HCT116 (cell line): Measurements from ENCODE around the gene SMYD3. TPM values are rescaled to one million over a fixed set of nuclear protein-coding genes. Genes with fewer than 3 reads are reported as not detected.

ENCODE experiments used
- ATAC-seq: fragments of 200-7000 bp; cut with Tn5 transposase; 2 replicates; pipeline ENCODE4 v1.9.1; 2020; ENCODE audit warnings: mild to moderate bottlenecking, moderate library complexity
- BruUV-seq: library from RNA; stranded (reverse); fragments of 400-500 nt; replicated peaks from 2 replicates; lab custom pipeline; 2021; lab: Mats Ljungman, UMichigan
- CTCF ChIA-PET: fragments of 300-600 bp; sonication (Branson Sonifier 250); formaldehyde crosslinking; loops from one replicate; lab custom pipeline; 2021; ENCODE audit warnings: antibody characterized with exemption; lab: Charles Lee
- POLR2A ChIA-PET: fragments of 300-600, 350-600 bp; sonication (Branson Sonifier 250); formaldehyde crosslinking; loops from one replicate; lab custom pipeline; 2021; ENCODE audit warnings: antibody characterized with exemption; lab: Charles Lee
- RAD21 ChIA-PET, 2 experiments: fragments of 300-600 bp; sonication (Branson Sonifier 250); formaldehyde crosslinking; loops; one replicate each; lab custom pipeline; 2023; ENCODE audit warnings: low total read pairs in 2 of 2; ENCODE audit not compliant: uncharacterized antibody in 2 of 2, unreplicated experiment in 2 of 2, low non-redundant PET in 1 of 2; lab: Charles Lee
- DNase-seq: peaks from one replicate; pipeline ENCODE4 v3.0.0-alpha.2; 2010; ENCODE audit warnings: low read depth, low spot score
- H2AFZ ChIP-seq: fragments of 200-600 bp; shearing (Covaris generic), sonication (generic); 2 replicates; pipeline ENCODE4 v1.6.1; 2017; ENCODE audit warnings: low read depth, mixed run types, mixed read lengths, antibody characterized with exemption, low read length; ENCODE audit not compliant: poor library complexity, severe bottlenecking
- H3K27ac ChIP-seq: 2 replicates; pipeline ENCODE4 v1.5.1; 2012; ENCODE audit warnings: low read depth, low read length
- H3K27me3 ChIP-seq: fragments of 200-600 bp; sonication (generic); 2 replicates; pipeline ENCODE4 v1.6.1; 2016; ENCODE audit warnings: mixed run types, low read length, mixed read lengths; ENCODE audit not compliant: insufficient read depth
- H3K36me3 ChIP-seq, 2 experiments: fragments of 200-500 bp in 1 of 2; fragments of 200-600 bp in 1 of 2; sonication (Bioruptor generic) in 1 of 2; sonication (generic) in 1 of 2; 2 replicates each; pipeline versions ENCODE4 v1.5.1 to v1.6.1; 2014 to 2016; ENCODE audit warnings: low read length in 2 of 2, inconsistent platforms in 1 of 2, mixed read lengths in 1 of 2, mixed run types in 1 of 2; ENCODE audit not compliant: insufficient read depth in 2 of 2, control insufficient read depth in 1 of 2
- H3K4me1 ChIP-seq, 2 experiments: fragments of 200-600 bp in 1 of 2; sonication (generic) in 1 of 2; 2 replicates each; pipeline versions ENCODE4 v1.5.1 to v1.6.1; 2012 to 2017; ENCODE audit warnings: low read length in 2 of 2, inconsistent platforms in 1 of 2, mild to moderate bottlenecking in 1 of 2, mixed read lengths in 1 of 2, mixed run types in 1 of 2, moderate library complexity in 1 of 2; ENCODE audit not compliant: insufficient read depth in 2 of 2, control insufficient read depth in 1 of 2
- H3K4me2 ChIP-seq: fragments of 200-600 bp; sonication (generic); 2 replicates; pipeline ENCODE4 v1.6.1; 2017; ENCODE audit warnings: mixed run types, low read length, mixed read lengths
- H3K4me3 ChIP-seq, 2 experiments: fragments of 200-600 bp in 1 of 2; sonication (generic) in 1 of 2; replicated peaks in 1 of 2; 2 replicates each; pipeline ENCODE4 v1.5.1; 2011 to 2016; ENCODE audit warnings: low read length in 2 of 2, control low read depth in 1 of 2, low read depth in 1 of 2, mild to moderate bottlenecking in 1 of 2, mixed read lengths in 1 of 2, mixed run types in 1 of 2
- H3K79me2 ChIP-seq: fragments of 200-600 bp; sonication (generic); 2 replicates; pipeline ENCODE4 v1.6.1; 2017; ENCODE audit warnings: mild to moderate bottlenecking, mixed run types, low read length, moderate library complexity, mixed read lengths; ENCODE audit not compliant: insufficient read depth
- H3K9ac ChIP-seq: fragments of 200-600 bp; sonication (generic); 2 replicates; pipeline ENCODE4 v1.6.1; 2016; ENCODE audit warnings: low read length, mixed read lengths
- H3K9me2 ChIP-seq: fragments of 200-600 bp; sonication (generic), shearing (Covaris generic); 2 replicates; pipeline ENCODE4 v1.6.1; 2017; ENCODE audit warnings: mixed run types, mild to moderate bottlenecking, moderate library complexity; ENCODE audit not compliant: insufficient read depth
- H3K9me3 ChIP-seq, 2 experiments: fragments of 200-500 bp in 1 of 2; fragments of 200-600 bp in 1 of 2; sonication (Bioruptor generic) in 1 of 2; sonication (generic) in 1 of 2; 2 replicates each; pipeline ENCODE4 v1.6.1; 2014 to 2017; ENCODE audit warnings: low read length in 2 of 2, mixed read lengths in 2 of 2, inconsistent platforms in 1 of 2, low read depth in 1 of 2, mild to moderate bottlenecking in 1 of 2, mixed run types in 1 of 2, moderate library complexity in 1 of 2; ENCODE audit not compliant: control insufficient read depth in 1 of 2, insufficient read depth in 1 of 2
- H4K20me1 ChIP-seq: fragments of 200-600 bp; sonication (generic), shearing (Covaris generic); 2 replicates; pipeline ENCODE4 v1.6.1; 2017; ENCODE audit warnings: mixed run types, mild to moderate bottlenecking, moderate library complexity; ENCODE audit not compliant: insufficient read depth
- CBX3 ChIP-seq: IDR thresholded peaks from 2 replicates; pipeline ENCODE4 v1.6.1; 2012; ENCODE audit warnings: low read depth
- CEBPB ChIP-seq: IDR thresholded peaks from 2 replicates; pipeline ENCODE4 v1.6.1; 2012; ENCODE audit warnings: low read depth
- CTCF ChIP-seq, 3 experiments: fragments of 200-600 bp in 1 of 3; sonication (generic) in 1 of 3; IDR thresholded peaks in 2 of 3; conservative IDR thresholded peaks in 1 of 3; 2 replicates each; pipeline ENCODE4 v1.5.1; 2012 to 2017; ENCODE audit warnings: low read depth in 2 of 3, low read length in 2 of 3, antibody characterized with exemption in 1 of 3, borderline replicate concordance in 1 of 3, control low read depth in 1 of 3, mild to moderate bottlenecking in 1 of 3, mixed read lengths in 1 of 3, mixed run types in 1 of 3, moderate library complexity in 1 of 3; ENCODE audit not compliant: insufficient read depth in 1 of 3
- ELF1 ChIP-seq: IDR thresholded peaks from 2 replicates; pipeline ENCODE4 v1.6.1; 2012; ENCODE audit warnings: low read depth, borderline replicate concordance
- EZH2 ChIP-seq: fragments of 200-600 bp; sonication (generic); IDR thresholded peaks from 2 replicates; pipeline ENCODE4 v1.6.1; 2017; ENCODE audit warnings: antibody characterized with exemption, mixed run types
- EZH2phosphoT487 ChIP-seq: fragments of 200-600 bp; IDR thresholded peaks from 2 replicates; pipeline ENCODE4 v1.6.1; 2018; ENCODE audit warnings: antibody characterized with exemption, borderline replicate concordance
- JUND ChIP-seq: IDR thresholded peaks from 2 replicates; pipeline ENCODE4 v1.6.1; 2012
- POLR2AphosphoS5 ChIP-seq: IDR thresholded peaks from 2 replicates; pipeline ENCODE4 v1.6.1; 2011; ENCODE audit warnings: mild to moderate bottlenecking, low read depth, low read length, moderate library complexity
- RAD21 ChIP-seq: IDR thresholded peaks from 2 replicates; pipeline ENCODE4 v1.6.1; 2012; ENCODE audit warnings: low read depth, mild to moderate bottlenecking
- SIN3A ChIP-seq: IDR thresholded peaks from 2 replicates; pipeline ENCODE4 v1.6.1; 2012; ENCODE audit warnings: low read depth
- SRF ChIP-seq: IDR thresholded peaks from 2 replicates; pipeline ENCODE4 v1.6.1; 2012; ENCODE audit warnings: low read depth
- TCF7L2 ChIP-seq: IDR thresholded peaks from 2 replicates; pipeline ENCODE4 v1.7.0; 2011; ENCODE audit warnings: borderline replicate concordance, inconsistent platforms; ENCODE audit not compliant: insufficient read depth, insufficient read length; ENCODE audit errors: extremely low read depth
- YY1 ChIP-seq: IDR thresholded peaks from 2 replicates; pipeline ENCODE4 v1.6.1; 2011; ENCODE audit warnings: low read length, low read depth, moderate library complexity, mild to moderate bottlenecking; ENCODE audit not compliant: insufficient replicate concordance; ENCODE audit errors: extremely low read depth
- ZBTB33 ChIP-seq: IDR thresholded peaks from 2 replicates; pipeline ENCODE4 v1.6.1; 2011; ENCODE audit warnings: mild to moderate bottlenecking, low read length, moderate library complexity; ENCODE audit not compliant: insufficient replicate concordance; ENCODE audit errors: extremely low read depth
- ZFX ChIP-seq: fragments of 450-650 bp; IDR thresholded peaks from 2 replicates; pipeline ENCODE4 v1.6.1; 2017
- ZNF274 ChIP-seq: fragments of 200-500 bp; sonication (Bioruptor generic); IDR thresholded peaks from 2 replicates; pipeline ENCODE4 v1.6.1; 2014; ENCODE audit warnings: mild to moderate bottlenecking, low read depth, low read length, inconsistent platforms
- intact Hi-C: fragments of 100-400 bp; cut with micrococcal nuclease; formaldehyde crosslinking; loops from 2 replicates; pipeline ENCODE4 v1.10.0; 2022
- total RNA-seq: library from RNA; stranded (reverse); gene quantifications from one replicate; pipeline ENCODE4 v1.2.1, GENCODE V29; 2021; ENCODE audit not compliant: unreplicated experiment
- TF ChIP-seq, protein P1 (sequence below): IDR thresholded peaks from 2 replicates; pipeline ENCODE4 v1.6.1; 2012
- TF ChIP-seq, protein P2 (sequence below): IDR thresholded peaks from 2 replicates; pipeline ENCODE4 v1.6.1; 2012

SMYD3 gene
- total RNA-seq, 1 experiment from 2014 or later: 33.6 TPM

GRCh38 chr1:246351721-246352120, 155.4 kb downstream of the SMYD3 start (continued):
- TF ChIP-seq EZH2phosphoT487: no peak
- TF ChIP-seq ZFX: no peak
- TF ChIP-seq POLR2AphosphoS5: no peak
- no peak for TF ChIP-seq JUND
- no peak for TF ChIP-seq SRF
- no peak for TF ChIP-seq CTCF (IDR thresholded peaks at IDR 0.05 in 2 of 3, conservative IDR thresholded peaks at IDR 0.05 in 1 of 3; ENCODE audit: borderline replicate concordance in 1 of 3, insufficient read depth in 1 of 3, low read depth in 2 of 3, low read length in 2 of 3)
- TF ChIP-seq, protein P1, sequence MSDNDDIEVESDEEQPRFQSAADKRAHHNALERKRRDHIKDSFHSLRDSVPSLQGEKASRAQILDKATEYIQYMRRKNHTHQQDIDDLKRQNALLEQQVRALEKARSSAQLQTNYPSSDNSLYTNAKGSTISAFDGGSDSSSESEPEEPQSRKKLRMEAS: no peak
- TF ChIP-seq, protein P2, sequence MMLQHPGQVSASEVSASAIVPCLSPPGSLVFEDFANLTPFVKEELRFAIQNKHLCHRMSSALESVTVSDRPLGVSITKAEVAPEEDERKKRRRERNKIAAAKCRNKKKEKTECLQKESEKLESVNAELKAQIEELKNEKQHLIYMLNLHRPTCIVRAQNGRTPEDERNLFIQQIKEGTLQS: no peak
- no peak for TF ChIP-seq ZNF274
- no peak for TF ChIP-seq SIN3A

- TF ChIP-seq, protein P1: no peak
- TF ChIP-seq RAD21 (no peak), ELF1 (no peak), SRF (no peak), CBX3 (no peak), ZBTB33 (no peak), EZH2 (no peak), YY1 (no peak), JUND (no peak), SIN3A (no peak), CEBPB (no peak), TCF7L2 (no peak)
- TF ChIP-seq, protein P2: no peak
- no peak overlapping the region for H3K9ac ChIP-seq
- H2AFZ ChIP-seq: no peak overlapping the region
Observed at GRCh38 chr1:246350745-246351144, 156.3 kb downstream of the SMYD3 start.

More at GRCh38 chr1:246350745-246351144, 156.3 kb downstream of the SMYD3 start:
- ChIA-PET POLR2A (no interaction called here), RAD21 (no interaction called here), CTCF (no interaction called here)
- Histone ChIP-seq H4K20me1 (no peaks in the 10 kb centered on the region), H3K4me3 (no peak overlapping the region), H3K9me2 (no peaks in the 10 kb centered on the region), H3K9me3 (no peaks in the 10 kb centered on the region), H3K27ac (no peak overlapping the region), H3K79me2 (no peaks in the 10 kb centered on the region), H3K4me2 (no peak overlapping the region), H3K4me1 (no peaks in the 10 kb centered on the region), H3K27me3 (no peaks in the 10 kb centered on the region), H3K36me3 (no peaks in the 10 kb centered on the region)
- DNase-seq: no peak
- BruUV-seq: no TSS peak
- intact Hi-C loops: no loop called here
- ATAC-seq: no peak
